Osteocyte (in vitro differentiated cells): Measurements from ENCODE around the gene RAPSN. TPM values are rescaled to one million over a fixed set of nuclear protein-coding genes. Genes with fewer than 3 reads are reported as not detected.

ENCODE experiments used
- DNase-seq: peaks from one replicate; pipeline ENCODE4 v3.0.0; 2021; ENCODE audit warnings: mixed read lengths; ENCODE audit not compliant: unreplicated experiment; ENCODE audit errors: extremely low spot score
- H3K27ac Mint-ChIP-seq: one replicate; pipeline ENCODE4 v1.8.0; 2021; ENCODE audit warnings: mild to moderate bottlenecking, mixed read lengths; ENCODE audit not compliant: unreplicated experiment
- H3K27me3 Mint-ChIP-seq: one replicate; pipeline ENCODE4 v1.8.0; 2021; ENCODE audit warnings: mixed read lengths; ENCODE audit not compliant: unreplicated experiment
- H3K36me3 Mint-ChIP-seq: one replicate; pipeline ENCODE4 v1.8.0; 2021; ENCODE audit warnings: mixed read lengths; ENCODE audit not compliant: unreplicated experiment
- H3K4me1 Mint-ChIP-seq: one replicate; pipeline ENCODE4 v1.8.0; 2021; ENCODE audit warnings: mixed read lengths; ENCODE audit not compliant: unreplicated experiment
- H3K4me3 Mint-ChIP-seq: one replicate; pipeline ENCODE4 v1.8.0; 2021; ENCODE audit warnings: mild to moderate bottlenecking, moderate library complexity, mixed read lengths; ENCODE audit not compliant: unreplicated experiment
- H3K9me3 Mint-ChIP-seq: one replicate; pipeline ENCODE4 v1.8.0; 2021; ENCODE audit warnings: mixed read lengths; ENCODE audit not compliant: unreplicated experiment
- total RNA-seq: library from RNA; stranded (reverse); gene quantifications from 2 replicates; pipeline ENCODE4 v1.2.1, GENCODE V29; 2021
- TF ChIP-seq, protein P1 (sequence below): fragments of 200-600 bp; sonication (generic); IDR thresholded peaks from 2 replicates; pipeline ENCODE4 v1.5.0; 2021; ENCODE audit warnings: antibody characterized with exemption, mild to moderate bottlenecking, moderate library complexity

RAPSN gene
- total RNA-seq, 1 donor from 2014 or later, result 0.24 TPM

GRCh38 chr11:47489395-47489755 lies 40.4 kb upstream of the RAPSN start:
- Mint-ChIP-seq H3K27ac (peak overlapping the region; percentile 41), H3K27me3 (no peaks in the 10 kb centered on the region), H3K9me3 (no peaks in the 10 kb centered on the region), H3K4me3 (no peak overlapping the region), H3K36me3 (peaks cover 47% of the 10 kb centered on the region), H3K4me1 (peaks cover 4% of the 10 kb centered on the region)
- DNase-seq, result no peak
- TF ChIP-seq, protein P1, sequence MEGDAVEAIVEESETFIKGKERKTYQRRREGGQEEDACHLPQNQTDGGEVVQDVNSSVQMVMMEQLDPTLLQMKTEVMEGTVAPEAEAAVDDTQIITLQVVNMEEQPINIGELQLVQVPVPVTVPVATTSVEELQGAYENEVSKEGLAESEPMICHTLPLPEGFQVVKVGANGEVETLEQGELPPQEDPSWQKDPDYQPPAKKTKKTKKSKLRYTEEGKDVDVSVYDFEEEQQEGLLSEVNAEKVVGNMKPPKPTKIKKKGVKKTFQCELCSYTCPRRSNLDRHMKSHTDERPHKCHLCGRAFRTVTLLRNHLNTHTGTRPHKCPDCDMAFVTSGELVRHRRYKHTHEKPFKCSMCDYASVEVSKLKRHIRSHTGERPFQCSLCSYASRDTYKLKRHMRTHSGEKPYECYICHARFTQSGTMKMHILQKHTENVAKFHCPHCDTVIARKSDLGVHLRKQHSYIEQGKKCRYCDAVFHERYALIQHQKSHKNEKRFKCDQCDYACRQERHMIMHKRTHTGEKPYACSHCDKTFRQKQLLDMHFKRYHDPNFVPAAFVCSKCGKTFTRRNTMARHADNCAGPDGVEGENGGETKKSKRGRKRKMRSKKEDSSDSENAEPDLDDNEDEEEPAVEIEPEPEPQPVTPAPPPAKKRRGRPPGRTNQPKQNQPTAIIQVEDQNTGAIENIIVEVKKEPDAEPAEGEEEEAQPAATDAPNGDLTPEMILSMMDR, result no peak

GRCh38 chr11:47488674-47489394 lies 39.9 kb upstream of the RAPSN start:
- peaks cover 49% of the 10 kb centered on the region for H3K36me3 Mint-ChIP-seq
- H3K4me1 Mint-ChIP-seq, result peaks cover 2% of the 10 kb centered on the region
- H3K27me3 Mint-ChIP-seq, result no peaks in the 10 kb centered on the region
- TF ChIP-seq, protein P1, result no peak
- H3K4me3 Mint-ChIP-seq, result no peak overlapping the region
- DNase-seq, result no peak
- no peaks in the 10 kb centered on the region for H3K9me3 Mint-ChIP-seq
- H3K27ac Mint-ChIP-seq, result peak overlapping the region; percentile 41

DNA sequence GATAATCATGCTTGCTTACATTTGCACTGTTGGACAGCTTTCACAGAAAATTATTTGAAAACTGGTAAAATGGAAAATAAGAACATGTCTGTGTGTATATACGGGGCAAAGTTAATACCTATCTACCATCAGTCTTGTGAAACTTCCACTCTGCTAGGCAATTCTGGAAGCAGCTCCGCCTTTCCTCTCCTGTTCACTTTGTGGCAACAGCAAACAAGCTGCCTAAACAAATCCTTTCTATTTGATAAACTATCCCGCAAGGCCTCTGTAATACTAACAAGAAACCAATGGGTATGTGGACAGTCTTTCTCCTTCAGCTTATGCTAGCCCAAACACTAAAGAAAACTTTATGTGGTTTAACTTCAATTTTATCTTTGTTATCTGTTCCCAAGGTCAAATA lies 39.2 kb upstream of the RAPSN start:
- DNase-seq, result no peak
- no peaks in the 10 kb centered on the region for H3K9me3 Mint-ChIP-seq
- H3K4me3 Mint-ChIP-seq, result no peak overlapping the region
- H3K36me3 Mint-ChIP-seq, result peaks cover 51% of the 10 kb centered on the region
- peak overlapping the region; percentile 9 for H3K27ac Mint-ChIP-seq
- H3K27me3 Mint-ChIP-seq, result no peaks in the 10 kb centered on the region
- TF ChIP-seq, protein P1, result no peak
- peaks cover 2% of the 10 kb centered on the region for H3K4me1 Mint-ChIP-seq

DNA sequence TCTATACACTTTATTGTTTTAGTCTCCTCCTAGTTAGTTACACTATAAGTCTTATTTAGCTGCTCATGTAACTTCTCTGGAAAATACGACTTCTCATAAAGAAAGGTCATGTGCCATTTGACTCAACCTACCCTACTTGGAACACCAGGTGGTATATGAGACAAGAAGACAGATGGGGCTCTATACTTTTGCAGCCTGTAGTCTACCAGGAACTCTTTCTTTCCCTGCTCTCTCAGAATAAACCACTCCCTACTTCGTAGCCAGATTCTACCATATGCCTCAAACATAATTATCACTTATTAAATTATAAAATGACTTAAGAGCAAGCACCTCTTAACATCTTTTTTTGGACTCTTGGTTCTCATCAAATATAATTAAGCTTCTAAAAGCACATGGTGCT lies 38.5 kb upstream of the RAPSN start:
- H3K27ac Mint-ChIP-seq, result no peak overlapping the region
- TF ChIP-seq, protein P1, result no peak

DNA sequence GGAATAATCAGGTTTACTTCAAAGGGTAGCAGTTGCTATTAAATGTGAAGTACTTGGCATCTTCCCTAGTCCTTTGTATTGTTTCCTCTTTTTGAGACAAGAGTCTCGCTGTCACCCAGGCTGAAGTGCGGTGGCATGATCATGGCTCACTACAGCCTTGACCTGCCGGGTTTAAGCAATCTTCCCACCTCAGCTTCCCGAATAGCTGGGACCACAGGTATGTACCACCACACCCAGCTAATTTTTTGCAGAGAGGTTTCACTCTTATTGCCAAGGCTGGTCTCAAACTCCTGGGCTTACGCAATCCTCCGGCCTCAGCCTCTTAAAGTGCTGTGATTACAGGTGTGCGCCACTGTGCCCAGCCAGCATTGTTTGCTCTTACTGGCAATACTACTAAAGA lies 36.2 kb upstream of the RAPSN start:
- Mint-ChIP-seq H3K27me3 (no peaks in the 10 kb centered on the region), H3K36me3 (peaks cover 60% of the 10 kb centered on the region), H3K4me3 (no peak overlapping the region), H3K27ac (no peak overlapping the region), H3K9me3 (no peaks in the 10 kb centered on the region), H3K4me1 (peaks cover under 1% of the 10 kb centered on the region)
- no peak for DNase-seq
- TF ChIP-seq, protein P1, result no peak

More for the DNA sequence above, 38.5 kb upstream of the RAPSN start:
- no peak for DNase-seq
- Mint-ChIP-seq H3K27me3 (no peaks in the 10 kb centered on the region), H3K4me3 (no peak overlapping the region), H3K36me3 (peaks cover 53% of the 10 kb centered on the region), H3K9me3 (no peaks in the 10 kb centered on the region), H3K4me1 (peaks cover 2% of the 10 kb centered on the region)
